GM12878 (cell line): Measurements from ENCODE around the gene NLGN1. TPM values are rescaled to one million over a fixed set of nuclear protein-coding genes. Genes with fewer than 3 reads are reported as not detected.

Source experiments
- BMI1 ChIP-seq: fragments of 450-650 bp; IDR thresholded peaks from 2 replicates; pipeline ENCODE4 v1.6.1; 2016; ENCODE audit warnings: mild to moderate bottlenecking, moderate library complexity, borderline replicate concordance
- CEBPZ ChIP-seq: fragments of 150-350 bp; IDR thresholded peaks from 2 replicates; pipeline ENCODE4 v1.6.1; 2016; ENCODE audit warnings: low read depth, low read length
- CUX1 ChIP-seq: IDR thresholded peaks from 2 replicates; pipeline ENCODE4 v1.6.1; 2012; ENCODE audit warnings: improper control_type of control experiment, low read depth, low read length; ENCODE audit not compliant: insufficient replicate concordance
- IRF4 ChIP-seq: IDR thresholded peaks from 2 replicates; pipeline ENCODE4 v1.6.1; 2011; ENCODE audit warnings: low read depth, low read length
- MYB ChIP-seq: fragments of 150-350 bp; IDR thresholded peaks from 2 replicates; pipeline ENCODE4 v1.6.1; 2014; ENCODE audit warnings: mild to moderate bottlenecking, low read depth, low read length, borderline replicate concordance
- SREBF2 ChIP-seq: IDR thresholded peaks from 2 replicates; pipeline ENCODE4 v1.6.1; 2012; ENCODE audit warnings: mild to moderate bottlenecking, low read length
- ZNF384 ChIP-seq: IDR thresholded peaks from 2 replicates; pipeline ENCODE4 v1.6.1; 2012; ENCODE audit warnings: low read depth, mild to moderate bottlenecking, low read length, improper control_type of control experiment, borderline replicate concordance
- polyA plus RNA-seq, 11 experiments: library from polyadenylated mRNA; depleted of rRNA in 4 of 11; unstranded in 6 of 11; stranded (reverse) in 5 of 11; fragments of >200 nt; fragmentation: Nextera tagmentation in 4 of 11; fragmentation: Illumina TruSeq in 1 of 11; extraction: Ambion mirVana in 4 of 11; extraction: Trizol in 1 of 11; gene quantifications; 1 replicate in 1 of 11; 2 replicates in 10 of 11; pipeline versions ENCODE4 v1.2.1 to v1.2.3, GENCODE V29; 2011 to 2016; ENCODE audit warnings: inconsistent platforms in 2 of 11, missing spikeins in 2 of 11, low read depth in 1 of 11
- total RNA-seq, 4 experiments: library from RNA; depleted of rRNA in 3 of 4; stranded (reverse); fragments of >200 nt in 3 of 4; fragmentation: Illumina TruSeq in 1 of 4; extraction: Trizol in 1 of 4; gene quantifications; 2 replicates each; pipeline versions ENCODE4 v1.2.1 to v1.2.3, GENCODE V29; 2013 to 2021
- TF ChIP-seq, protein P1 (sequence below): fragments of 150-350 bp; IDR thresholded peaks from 2 replicates; pipeline ENCODE4 v1.6.1; 2014; ENCODE audit warnings: mild to moderate bottlenecking, low read depth, low read length
- TF ChIP-seq, protein P2 (sequence below): IDR thresholded peaks from 2 replicates; pipeline ENCODE4 v1.6.1; 2011; ENCODE audit warnings: borderline replicate concordance, low read depth, mild to moderate bottlenecking, moderate library complexity, low read length; ENCODE audit not compliant: insufficient read depth, poor library complexity, severe bottlenecking
- TF ChIP-seq, protein P3 (sequence below): fragments of 450-650 bp; IDR thresholded peaks from 2 replicates; pipeline ENCODE4 v1.6.1; 2017; ENCODE audit warnings: borderline replicate concordance

The NLGN1 gene
- total and polyA plus RNA-seq, 10 of the 15 experiments (the other 5 are each of a cell fraction or from before 2014, with no cell fraction given): not detected

DNA sequence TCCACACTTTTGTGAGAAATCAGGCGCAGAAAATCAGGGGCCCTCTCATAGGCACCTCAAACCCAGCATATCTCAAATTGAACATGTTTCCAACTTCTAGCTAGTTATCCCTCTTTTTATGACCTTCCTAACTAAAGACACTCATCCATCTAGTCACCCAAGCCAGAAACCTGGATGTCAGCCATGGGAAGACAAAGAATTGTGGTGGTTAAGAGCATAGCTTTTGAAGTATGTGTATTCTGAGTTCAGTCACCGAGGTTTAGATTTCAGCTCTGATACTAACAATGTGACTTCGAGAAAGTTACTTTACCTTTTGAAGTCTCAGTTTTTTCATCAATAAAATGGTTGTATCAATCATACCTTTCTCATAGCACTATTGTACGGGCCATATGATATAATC lies 495.5 kb downstream of the NLGN1 start (continued):
- TF ChIP-seq CUX1: no peak
- no peak for TF ChIP-seq IRF4
- TF ChIP-seq ZNF384: no peak
- no peak for TF ChIP-seq BMI1
- no peak for TF ChIP-seq MYB
- TF ChIP-seq, protein P1, sequence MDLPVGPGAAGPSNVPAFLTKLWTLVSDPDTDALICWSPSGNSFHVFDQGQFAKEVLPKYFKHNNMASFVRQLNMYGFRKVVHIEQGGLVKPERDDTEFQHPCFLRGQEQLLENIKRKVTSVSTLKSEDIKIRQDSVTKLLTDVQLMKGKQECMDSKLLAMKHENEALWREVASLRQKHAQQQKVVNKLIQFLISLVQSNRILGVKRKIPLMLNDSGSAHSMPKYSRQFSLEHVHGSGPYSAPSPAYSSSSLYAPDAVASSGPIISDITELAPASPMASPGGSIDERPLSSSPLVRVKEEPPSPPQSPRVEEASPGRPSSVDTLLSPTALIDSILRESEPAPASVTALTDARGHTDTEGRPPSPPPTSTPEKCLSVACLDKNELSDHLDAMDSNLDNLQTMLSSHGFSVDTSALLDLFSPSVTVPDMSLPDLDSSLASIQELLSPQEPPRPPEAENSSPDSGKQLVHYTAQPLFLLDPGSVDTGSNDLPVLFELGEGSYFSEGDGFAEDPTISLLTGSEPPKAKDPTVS: no peak
- TF ChIP-seq, protein P2, sequence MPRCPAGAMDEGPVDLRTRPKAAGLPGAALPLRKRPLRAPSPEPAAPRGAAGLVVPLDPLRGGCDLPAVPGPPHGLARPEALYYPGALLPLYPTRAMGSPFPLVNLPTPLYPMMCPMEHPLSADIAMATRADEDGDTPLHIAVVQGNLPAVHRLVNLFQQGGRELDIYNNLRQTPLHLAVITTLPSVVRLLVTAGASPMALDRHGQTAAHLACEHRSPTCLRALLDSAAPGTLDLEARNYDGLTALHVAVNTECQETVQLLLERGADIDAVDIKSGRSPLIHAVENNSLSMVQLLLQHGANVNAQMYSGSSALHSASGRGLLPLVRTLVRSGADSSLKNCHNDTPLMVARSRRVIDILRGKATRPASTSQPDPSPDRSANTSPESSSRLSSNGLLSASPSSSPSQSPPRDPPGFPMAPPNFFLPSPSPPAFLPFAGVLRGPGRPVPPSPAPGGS: no peak
- no peak for TF ChIP-seq CEBPZ
- TF ChIP-seq, protein P3, sequence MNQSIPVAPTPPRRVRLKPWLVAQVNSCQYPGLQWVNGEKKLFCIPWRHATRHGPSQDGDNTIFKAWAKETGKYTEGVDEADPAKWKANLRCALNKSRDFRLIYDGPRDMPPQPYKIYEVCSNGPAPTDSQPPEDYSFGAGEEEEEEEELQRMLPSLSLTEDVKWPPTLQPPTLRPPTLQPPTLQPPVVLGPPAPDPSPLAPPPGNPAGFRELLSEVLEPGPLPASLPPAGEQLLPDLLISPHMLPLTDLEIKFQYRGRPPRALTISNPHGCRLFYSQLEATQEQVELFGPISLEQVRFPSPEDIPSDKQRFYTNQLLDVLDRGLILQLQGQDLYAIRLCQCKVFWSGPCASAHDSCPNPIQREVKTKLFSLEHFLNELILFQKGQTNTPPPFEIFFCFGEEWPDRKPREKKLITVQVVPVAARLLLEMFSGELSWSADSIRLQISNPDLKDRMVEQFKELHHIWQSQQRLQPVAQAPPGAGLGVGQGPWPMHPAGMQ: no peak
- no peak for TF ChIP-seq SREBF2
